ENCODE measurements around the gene XYLT1.

XYLT1 gene

DNA sequence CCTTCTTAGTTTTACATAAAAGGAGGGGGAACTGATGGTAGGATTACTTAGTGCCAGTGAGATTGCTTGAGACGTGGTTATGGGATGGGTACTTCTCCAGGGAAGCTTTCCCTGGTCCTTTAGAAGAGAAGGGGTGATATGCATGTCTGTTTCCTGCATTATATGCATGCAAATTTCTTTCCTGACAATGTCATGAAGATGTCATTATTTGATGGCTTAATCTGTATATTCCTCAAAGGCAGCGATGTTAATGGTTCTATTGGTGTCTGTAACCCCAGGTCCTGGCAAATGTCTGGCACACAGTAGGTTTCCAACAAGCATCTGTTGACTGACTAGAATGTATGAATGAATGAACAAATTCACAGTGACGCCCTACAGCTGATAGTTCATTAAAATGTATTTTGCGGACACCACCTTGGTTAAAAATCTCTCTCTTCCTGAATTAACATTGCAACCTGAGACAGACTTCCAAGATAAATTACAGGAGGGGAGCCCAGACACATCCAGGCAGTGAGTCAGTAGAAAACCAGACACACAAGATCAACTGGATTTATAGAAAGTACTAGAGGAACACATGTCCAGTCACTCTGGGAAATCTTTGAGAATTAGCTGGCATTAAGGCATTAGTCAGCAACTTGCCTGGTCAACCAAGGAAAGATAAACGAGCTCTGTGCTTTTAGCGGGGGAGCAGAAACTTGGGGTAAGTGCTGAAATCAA is 293.4 kb downstream of the XYLT1 start:
- DNase-seq (ENCODE audit: low spot score) = no peak

DNA sequence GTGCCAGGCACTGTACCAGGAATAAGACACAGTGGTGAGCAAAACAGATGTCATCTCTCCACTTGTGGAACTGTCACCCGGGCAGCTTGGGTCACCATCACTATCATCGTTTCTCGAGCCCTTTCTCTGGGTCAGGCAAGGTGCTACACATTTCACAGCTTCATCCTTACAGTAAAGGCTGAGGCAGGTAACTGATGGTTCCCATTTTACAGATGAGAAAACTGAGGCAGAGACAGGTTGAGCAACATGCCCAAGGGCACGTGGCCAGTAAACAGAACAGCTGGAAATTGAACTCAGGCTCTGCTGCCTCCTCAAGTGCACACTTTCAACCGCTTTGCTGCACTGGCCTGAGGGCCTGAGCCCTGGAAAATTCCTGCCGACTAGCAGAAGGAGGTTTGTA is 294.6 kb downstream of the XYLT1 start:
- no peak for DNase-seq (ENCODE audit: low spot score)

DNA sequence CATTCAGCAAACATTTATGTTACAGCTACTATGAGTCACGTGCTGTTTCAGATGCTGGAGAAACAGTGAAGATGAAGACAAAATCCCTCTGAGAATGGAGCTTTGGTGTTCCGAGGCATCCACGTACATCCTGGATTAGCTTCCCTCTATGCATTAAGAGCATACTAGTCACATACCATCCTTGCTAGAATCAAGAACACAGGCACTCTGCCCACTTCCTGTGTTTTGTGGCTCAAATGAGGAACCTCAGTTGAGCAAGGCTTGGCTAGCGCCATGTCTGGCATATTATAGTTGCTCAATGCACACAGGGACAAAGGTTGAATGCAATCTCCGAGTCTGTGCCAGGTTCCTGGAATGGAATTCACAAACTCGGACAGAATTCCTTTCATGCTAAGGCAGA is 297.5 kb downstream of the XYLT1 start:
- no peak for DNase-seq (ENCODE audit: low spot score)

DNA sequence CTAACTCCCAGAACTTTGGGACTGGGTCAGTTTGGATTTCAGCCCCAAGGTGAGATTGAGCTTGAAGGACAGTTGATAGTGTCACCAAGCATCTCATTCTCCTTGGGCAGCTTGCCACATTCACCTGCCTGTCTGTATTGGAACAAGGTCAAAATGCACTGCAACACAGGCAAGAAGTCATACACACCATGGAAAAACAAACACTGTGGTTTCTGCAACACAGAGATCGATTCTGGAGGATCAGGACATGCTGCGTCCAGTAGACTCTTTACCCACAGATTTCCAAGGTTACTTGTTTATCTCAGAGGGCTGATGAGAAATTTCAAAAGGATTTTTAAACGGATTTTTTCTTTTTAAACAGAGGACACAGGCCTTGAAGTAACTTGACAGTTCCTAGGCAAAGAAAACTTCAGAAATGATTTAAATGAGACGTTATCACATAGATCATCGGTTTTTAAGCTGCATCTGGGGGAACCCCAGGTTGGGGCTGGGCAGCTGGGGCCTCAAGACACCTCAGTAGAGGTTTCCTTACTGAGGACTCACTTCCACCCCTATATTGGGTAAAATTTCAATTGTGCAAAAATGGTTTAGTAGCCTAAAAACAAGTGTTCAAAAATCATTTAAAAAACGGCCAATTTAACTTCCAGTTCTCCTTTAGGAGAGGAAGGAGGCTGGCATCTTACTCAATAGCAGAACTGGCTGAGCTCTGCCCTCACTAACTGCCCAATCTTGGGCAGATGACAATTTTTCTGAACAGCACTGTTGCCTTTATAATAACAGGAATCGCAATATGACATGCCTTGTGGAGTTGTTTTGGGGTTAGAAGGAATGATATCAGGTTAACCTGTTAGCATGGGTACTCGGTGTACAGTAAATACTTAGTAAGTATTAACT is 299.3 kb downstream of the XYLT1 start:
- DNase-seq (ENCODE audit: low spot score) = no peak

DNA sequence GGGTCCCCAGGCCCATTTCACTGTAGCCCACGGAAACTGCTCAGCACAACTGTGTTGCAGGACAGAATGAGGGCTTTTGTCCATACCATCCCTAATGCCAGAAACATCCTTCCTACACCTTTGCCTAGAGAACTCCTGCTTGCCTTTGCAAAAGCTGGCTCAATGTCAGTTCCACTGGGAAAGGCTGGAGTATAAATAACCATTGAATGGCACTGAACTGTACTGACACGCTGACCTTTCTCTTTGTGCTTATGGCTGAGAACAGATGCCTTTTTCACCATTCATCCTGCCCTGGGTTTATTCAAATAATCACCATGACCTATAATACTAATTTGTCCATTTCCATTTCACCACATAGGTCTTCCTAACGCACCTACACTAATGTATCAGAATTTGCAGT is 300.3 kb downstream of the XYLT1 start:
- no peak for DNase-seq (ENCODE audit: low spot score)

DNA sequence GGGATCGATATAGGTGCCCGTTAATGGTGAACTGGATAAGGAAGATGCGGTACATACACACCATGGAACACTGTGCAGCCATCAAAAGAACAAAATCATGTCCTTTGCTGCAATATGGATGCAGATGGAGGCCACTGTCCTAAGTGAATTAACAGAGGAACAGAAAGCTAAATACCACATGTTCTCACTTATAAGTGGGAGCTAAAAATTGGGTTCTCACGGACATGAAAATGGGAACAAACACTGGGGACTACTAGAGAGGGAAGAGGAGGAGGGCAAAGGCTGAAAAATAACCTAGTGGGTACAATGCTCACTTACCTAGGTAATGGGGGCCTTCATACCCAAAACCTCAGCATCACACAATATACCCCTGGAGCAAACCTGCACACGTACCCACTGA is 302.6 kb downstream of the XYLT1 start:
- DNase-seq (ENCODE audit: low spot score) = no peak

DNA sequence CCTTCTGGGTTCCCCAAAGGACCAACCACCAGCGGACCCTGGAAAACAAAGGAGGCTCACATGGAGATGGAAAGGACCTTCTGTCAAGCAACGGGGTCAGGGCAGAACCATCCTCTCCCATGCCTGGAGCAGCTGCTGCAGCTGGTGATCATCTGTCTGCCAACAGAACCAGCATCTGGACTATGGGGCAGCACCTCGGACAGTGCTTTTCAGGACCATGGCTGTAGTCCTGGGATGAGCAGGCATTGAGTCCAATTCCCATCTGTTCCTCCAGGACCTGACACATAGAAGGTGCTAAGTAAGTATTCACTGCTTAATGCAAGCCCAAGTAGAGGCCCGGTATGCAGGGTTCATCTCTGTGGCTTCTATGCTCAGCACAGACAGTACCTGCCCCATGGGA is 304.7 kb downstream of the XYLT1 start:
- DNase-seq (ENCODE audit: low spot score) = no peak

DNA sequence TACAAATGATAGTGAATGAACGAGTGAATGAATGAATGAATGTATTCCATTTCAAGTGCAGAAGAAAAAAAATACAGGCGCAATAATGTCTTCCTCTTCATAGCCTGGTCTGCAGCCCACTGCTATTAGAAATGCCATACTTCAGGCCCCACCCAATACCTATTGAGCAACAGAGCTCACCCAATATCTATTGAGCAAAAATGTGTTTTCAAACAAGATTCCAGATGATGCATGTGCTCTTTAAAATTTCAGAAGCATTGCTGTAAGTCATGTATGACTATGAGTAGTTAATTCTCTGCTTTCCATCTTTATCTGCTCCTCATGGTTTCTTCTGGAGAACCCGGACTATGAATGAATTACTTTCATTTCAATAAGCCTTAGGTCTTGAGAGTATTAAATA is 308.2 kb downstream of the XYLT1 start:
- no peak for DNase-seq (ENCODE audit: low spot score)

DNA sequence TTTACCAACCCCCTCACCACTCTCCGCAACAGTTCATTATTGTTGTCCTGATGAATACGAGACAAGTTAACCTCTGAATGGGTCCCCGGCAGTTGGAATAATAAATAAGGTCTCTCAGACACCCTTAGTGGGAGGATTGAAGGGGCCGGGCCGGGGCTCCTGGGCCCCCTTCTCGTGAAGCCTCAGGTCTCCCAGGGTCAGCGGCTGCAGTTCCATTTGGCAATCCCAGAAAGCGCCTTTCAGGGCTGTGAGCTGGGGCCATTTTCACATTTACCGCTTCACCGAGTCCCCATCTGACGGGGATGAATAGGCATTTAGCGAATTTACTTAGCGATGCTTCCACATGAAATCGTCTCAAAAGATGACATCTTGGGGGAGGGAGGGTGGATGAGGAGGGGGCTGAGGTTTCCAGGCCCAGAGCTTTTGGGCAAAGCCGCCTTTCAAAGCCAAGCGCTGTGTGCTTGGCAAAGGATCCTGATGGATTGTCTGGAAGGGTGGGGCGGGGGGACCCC is 309.8 kb downstream of the XYLT1 start:
- DNase-seq (ENCODE audit: low spot score) = no peak

DNA sequence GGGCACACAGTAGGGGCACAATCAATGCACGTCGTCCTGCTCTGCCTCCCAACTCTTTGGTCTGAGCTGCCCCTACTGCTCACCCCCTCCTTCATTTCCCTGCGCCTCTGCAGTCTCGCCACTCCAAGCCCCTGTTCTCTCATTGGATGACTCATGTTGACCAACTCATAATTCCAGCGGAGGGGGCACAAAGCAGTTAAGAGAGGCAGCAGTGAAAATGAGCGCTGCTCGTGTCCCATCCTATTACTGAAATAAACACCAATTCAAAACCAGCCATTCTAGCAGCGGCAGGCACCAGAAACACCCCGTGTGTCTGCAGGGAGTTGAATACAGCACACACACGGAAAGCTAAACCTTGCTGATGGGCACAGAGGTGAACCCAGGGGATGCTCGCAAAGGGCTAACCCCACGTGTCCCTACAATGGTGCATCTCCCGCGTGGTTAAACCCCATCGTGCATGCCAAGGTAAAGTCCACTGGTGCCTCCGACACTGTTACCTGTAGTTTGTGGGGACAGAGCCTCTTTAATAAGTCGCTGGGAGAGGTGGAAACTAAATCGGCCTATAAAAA is 310.4 kb downstream of the XYLT1 start:
- no peak for DNase-seq (ENCODE audit: low spot score)

DNA sequence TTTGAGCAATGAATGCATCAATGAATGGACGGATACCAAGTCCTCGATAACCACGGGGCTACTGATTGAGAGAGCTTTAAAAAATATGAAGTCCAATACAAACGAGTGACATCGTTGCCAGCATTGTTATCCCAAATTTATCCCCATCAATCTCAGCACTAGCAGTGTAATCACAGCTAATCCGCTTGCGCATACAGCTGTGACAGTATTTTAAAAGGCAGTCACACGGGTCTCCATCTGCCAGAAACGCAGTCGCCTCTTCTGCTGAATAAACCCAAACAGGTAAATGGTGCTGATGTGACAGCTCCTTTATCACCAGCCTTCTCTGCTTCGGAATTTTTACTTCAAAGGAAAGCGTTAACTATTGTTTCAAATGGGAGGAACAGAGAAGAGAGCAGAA is 311.1 kb downstream of the XYLT1 start:
- DNase-seq (ENCODE audit: low spot score) = no peak

DNA sequence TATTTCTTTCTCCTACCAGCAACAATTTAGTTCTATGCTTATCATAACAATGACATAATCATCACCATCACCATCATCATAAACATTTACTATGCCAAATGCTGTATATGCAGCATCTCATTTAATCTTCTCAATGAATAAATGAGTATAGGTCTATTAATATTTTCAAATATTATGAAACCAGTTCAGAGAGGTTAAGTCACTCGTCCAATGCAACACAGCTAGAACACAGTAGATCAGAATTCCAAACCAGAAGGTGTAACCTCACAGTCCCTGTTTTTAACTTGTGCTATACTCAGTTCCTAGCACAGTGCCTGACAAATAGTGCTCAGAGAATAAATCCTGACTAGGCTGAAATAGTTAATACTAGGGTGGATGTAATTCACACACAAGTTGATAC is 314.8 kb downstream of the XYLT1 start:
- no peak for DNase-seq (ENCODE audit: low spot score)

DNA sequence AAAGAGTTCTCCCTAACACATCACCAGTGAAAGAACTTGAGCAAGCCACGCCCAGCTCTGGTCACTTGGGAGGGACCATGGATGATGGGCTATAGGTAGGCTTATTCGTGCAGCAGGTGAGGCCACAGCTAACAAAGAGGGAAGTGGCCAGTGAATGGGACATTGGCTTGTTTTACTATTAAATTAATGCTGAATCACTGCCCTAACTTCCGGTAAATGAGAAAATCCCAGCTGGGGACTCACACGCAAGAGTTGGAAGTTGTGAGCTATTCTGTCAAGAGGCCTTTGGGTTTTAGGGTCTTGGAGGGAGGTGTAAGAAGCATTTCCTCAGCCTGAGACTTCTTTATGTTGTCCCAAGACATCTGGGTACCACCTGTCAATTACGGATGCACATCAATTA is 315.3 kb downstream of the XYLT1 start:
- DNase-seq (ENCODE audit: low spot score) = no peak

DNA sequence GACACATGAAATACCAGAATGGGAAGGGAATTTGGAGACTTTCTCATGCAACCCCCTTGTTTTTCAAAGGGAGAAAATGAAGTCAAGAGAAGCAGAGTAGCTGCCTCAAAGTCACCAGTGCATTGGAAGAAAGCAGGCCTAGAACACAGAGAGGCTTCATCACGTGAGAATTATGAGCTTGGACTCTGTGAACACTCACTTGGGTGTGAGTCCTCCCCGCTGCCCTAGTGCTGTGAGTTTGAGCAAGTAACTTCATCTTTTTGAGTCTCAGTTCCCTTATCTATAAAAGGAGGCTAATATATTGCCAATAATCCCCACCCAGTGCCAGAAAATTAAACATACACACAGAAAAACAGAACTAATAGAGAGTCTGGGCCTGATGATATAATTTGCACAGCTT is 315.8 kb downstream of the XYLT1 start:
- DNase-seq (ENCODE audit: low spot score) = no peak

DNA sequence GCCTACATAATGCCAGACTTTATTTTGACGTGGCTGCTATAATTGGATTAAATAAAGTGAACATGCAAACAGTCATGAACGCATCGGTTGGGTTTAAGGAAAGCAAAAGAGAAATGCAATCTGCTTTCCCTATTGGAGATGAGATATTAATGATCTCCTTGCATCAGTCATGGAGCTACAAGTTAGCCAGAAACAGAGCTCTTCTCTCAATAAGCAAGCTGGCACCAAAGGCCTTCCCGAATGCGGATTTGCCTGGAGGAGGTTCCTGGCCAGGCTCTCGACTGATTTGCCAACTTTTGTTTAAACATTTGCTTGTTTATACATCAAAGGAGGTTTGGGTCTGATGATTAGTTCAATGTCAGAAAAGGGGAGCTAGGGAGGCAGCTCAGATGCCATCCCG is 318.4 kb downstream of the XYLT1 start:
- DNase-seq (ENCODE audit: low spot score) = no peak

DNA sequence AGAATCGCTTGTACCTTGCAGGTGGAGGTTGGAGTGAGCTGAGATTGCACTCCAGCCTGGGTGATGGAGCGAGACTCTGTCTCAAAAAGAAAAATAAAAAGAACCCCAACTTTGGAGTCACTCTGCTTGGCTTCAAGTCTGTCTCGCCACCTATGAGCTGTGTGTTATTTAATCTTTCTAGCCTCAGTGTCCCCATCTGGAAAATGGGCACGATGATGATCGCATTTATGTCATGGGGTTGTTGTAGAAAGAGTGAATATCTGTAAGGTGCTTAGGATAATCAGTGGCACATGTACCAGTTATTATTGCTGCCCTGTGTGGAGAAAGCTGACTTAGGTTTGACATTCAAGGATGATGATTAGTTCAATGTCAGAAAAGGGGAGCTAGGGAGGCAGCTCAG is 319.4 kb downstream of the XYLT1 start:
- no peak for DNase-seq (ENCODE audit: low spot score)

DNA sequence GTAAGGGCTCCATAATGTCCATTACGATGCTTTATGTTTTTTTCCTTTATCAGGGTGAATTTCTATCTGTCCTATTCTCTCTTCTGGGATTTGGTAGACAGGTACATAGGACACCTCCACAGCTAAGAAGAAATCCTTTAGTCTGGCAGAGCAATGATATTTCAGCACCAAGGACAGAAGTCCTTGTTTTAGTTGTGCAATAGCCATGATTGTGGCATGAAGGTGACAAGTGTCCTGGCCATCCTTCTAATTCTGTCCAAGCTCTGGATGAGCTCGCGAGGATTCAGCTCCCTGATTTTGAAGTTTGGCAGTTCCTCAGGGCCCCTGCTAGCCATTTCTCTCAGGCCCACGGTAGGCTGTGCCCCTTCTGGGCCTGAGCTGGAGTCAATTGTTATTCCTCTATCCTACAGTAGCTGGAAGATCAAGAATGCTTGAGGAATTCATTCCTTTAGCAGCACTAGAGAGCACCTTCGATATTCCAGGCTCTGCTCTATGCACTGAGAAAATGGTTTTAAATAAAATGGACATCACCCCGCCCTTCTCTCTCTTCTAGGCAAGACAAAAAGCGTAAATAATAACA is 320.8 kb downstream of the XYLT1 start:
- no peak for DNase-seq (ENCODE audit: low spot score)

DNA sequence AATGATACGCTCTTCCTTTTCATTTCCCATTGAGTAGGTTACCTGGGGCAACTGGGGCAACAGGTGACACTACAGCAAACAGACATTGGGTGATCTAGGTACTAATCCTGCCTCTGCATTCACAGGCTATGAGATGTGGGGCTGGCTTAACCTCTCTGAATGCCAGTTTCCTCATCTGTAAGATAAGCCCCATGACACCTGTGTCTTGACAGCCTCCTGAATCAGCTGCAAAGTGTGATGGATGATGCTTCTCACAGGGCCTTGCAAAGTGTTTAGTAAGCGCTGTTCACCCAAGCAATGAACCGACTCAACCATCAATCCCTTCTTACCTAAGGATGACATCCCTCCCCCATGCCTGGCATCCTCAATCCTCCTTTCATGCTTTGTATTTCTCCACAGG is 322.8 kb downstream of the XYLT1 start:
- DNase-seq (ENCODE audit: low spot score) = no peak

DNA sequence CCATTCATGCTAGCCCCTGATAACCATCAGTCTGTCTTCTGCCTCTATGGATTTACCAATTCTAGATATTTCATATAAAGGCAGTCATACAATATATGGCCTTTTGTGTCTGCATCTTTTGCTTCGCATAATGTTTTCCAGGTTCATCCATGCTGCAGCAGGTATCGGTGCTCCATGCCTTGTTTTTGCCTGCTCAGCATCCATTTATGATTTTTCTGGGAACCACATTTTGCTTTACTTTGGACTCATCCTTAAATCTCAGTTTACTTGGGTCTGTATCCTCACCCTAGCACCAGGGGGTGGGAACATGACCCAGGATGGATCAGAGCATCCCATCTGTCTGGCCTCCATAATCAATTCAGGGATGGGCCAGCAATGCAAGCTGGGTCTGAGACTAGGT is 325.7 kb downstream of the XYLT1 start:
- DNase-seq (ENCODE audit: low spot score) = no peak

DNA sequence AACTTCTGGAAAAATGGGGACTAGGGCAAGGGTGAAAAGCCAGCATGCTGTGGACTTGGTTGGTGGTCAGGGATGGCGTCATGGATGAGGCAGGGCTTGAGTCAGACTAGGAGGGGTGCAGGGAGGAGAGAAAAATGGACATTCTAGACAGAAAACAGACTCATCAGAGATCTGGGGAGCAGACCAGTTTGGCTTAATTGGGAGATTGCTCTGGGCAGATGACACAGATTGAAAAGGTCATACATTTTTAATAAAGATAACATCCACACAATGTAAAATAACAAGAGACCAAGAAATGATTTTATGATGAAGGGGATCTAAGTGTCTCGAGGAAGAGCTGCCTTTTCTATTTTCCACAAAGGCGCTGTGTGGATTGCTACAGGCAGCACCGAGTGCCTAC is 326.3 kb downstream of the XYLT1 start:
- DNase-seq (ENCODE audit: low spot score) = no peak

DNA sequence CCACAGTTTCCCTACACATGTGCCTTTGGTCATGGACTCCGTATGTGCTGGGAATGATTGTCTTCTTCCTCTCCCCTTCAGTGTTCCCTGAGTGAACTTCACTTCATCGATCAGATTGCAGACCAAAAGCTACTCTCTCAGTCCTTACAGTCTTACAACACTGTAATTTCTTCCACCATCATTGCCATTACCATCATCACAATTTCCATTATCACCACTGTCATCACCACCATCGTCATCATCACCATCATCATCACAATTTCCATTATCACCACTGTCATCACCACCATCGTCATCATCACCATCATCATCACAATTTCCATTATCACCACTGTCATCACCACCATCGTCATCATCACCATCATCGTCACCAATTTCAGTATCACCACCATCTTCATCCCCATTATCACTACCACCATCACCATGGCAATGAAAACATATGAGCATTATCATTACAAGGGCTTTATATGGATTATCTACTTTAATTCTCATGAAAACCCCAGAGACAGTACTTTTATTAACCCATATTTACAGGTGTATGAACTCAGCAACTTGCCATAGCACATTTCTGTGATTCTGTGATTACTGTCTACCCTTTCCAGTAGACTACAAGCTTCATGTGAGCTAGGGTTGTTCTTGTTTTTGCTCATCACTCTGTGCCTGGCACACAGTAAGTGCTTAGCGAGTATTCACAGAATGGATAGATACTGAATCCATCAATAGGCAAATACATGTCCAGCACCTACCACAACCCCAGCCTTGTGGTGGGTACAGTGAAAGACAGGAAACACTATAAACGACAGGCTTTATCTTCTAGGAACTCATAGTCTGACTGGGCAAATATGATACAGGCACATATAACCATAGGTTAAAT is 327.0 kb downstream of the XYLT1 start:
- DNase-seq (ENCODE audit: low spot score) = no peak

DNA sequence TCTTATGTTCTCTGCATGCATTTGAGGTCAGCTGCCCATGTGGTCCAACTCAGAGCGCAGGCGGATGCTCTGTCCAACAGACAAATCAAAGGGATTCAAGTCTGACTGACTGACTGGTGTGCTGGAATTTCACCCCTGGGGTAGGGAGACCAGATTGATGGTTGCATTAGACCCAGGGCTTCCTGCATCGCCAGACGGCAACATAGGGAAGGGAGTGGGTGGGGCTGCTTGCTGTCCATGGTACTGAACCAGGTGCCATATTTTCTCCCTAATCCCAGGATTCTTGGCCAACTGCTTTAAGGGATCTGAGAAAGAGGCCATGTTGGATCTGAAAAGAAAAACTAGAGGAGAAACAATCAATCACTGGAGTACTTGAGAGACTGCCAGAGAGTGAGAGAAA is 332.0 kb downstream of the XYLT1 start:
- DNase-seq (ENCODE audit: low spot score) = no peak

All from hematopoietic multipotent progenitor cell treated with erythropoietin and hydrocortisone succinate and interleukin-3 and kit ligand, for 17 days (in vitro differentiated cells).